Ureter (tissue), 1 donor: ENCODE measurements around the gene PCK2. TPM values are rescaled to one million over a fixed set of nuclear protein-coding genes. Genes with fewer than 3 reads are reported as not detected.
"Not testable (repeated sequence)": the region's sequence is repeated elsewhere in the genome, so short reads cannot be mapped to it uniquely, and the experiment has no call there.

Source experiments
- DNase-seq: peaks from one replicate; pipeline ENCODE4 v3.0.0-alpha.2; 2020; ENCODE audit warnings: low spot score
- total RNA-seq: library from RNA; stranded (reverse); gene quantifications from one replicate; pipeline ENCODE4 v1.2.4, GENCODE V29; 2023
- donor health status: DM: yes; HTN: yes; CAD: no.

PCK2 gene
- total RNA-seq, 1 donor from 2014 or later = 116 TPM

GRCh38 chr14:24095271-24096068 is 1.4 kb downstream of the PCK2 start:
- peak; percentile 68 for DNase-seq

GRCh38 chr14:24096545-24097181 is 2.6 kb downstream of the PCK2 start:
- DNase-seq = no peak

DNA sequence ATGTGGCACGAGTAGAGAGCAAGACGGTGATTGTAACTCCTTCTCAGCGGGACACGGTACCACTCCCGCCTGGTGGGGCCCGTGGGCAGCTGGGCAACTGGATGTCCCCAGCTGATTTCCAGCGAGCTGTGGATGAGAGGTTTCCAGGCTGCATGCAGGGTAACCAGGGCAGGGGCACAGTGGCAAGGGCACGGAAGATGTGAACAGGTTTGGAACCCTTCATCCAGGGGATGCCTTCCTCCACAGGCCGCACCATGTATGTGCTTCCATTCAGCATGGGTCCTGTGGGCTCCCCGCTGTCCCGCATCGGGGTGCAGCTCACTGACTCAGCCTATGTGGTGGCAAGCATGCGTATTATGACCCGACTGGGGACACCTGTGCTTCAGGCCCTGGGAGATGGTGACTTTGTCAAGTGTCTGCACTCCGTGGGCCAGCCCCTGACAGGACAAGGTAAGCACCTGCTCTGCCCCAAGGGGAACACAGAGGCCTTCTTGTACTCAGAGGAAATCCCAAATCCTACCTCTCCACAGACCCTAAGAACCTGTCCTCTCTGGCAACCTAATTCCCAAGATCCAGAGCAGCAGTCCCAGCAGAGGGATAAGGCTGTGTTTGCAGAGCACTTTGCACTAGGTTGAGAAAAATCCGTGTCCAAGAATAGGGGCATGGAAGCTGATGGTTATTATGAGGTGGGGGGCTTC is 4.3 kb downstream of the PCK2 start:
- DNase-seq = no peak

DNA sequence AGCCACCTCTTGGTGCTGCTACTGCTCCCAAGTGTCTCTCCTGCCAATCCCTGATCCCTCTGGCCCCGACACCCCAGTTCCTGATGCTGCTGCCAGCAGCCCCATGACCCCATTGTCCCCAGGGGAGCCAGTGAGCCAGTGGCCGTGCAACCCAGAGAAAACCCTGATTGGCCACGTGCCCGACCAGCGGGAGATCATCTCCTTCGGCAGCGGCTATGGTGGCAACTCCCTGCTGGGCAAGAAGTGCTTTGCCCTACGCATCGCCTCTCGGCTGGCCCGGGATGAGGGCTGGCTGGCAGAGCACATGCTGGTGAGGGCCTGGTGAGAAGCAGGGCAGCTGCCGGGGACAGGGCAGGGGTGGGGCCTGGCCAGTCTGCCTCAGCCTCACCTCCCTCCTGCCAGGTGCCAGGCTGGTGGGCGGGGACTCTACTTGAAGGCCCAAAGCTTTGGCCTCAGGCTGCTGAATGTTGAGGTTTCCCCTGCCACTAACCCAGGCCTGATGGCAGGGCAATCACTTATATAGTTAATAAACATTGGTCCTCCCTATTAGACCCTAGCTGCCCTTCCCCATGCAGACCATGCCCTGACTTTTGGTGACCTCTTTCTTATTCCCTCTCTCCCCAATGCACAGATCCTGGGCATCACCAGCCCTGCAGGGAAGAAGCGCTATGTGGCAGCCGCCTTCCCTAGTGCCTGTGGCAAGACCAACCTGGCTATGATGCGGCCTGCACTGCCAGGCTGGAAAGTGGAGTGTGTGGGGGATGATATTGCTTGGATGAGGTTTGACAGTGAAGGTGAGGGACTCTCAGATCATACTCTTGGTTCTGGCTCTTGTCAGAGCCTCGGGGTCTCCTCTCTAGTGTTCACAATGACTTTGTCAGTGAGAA is 5.1 kb downstream of the PCK2 start:
- DNase-seq = no peak

GRCh38 chr14:24100197-24100981 is 6.3 kb downstream of the PCK2 start:
- DNase-seq = no peak

- no peak for DNase-seq
These were observed 6.9 kb downstream of the PCK2 start for GRCh38 chr14:24100982-24101494.

DNA sequence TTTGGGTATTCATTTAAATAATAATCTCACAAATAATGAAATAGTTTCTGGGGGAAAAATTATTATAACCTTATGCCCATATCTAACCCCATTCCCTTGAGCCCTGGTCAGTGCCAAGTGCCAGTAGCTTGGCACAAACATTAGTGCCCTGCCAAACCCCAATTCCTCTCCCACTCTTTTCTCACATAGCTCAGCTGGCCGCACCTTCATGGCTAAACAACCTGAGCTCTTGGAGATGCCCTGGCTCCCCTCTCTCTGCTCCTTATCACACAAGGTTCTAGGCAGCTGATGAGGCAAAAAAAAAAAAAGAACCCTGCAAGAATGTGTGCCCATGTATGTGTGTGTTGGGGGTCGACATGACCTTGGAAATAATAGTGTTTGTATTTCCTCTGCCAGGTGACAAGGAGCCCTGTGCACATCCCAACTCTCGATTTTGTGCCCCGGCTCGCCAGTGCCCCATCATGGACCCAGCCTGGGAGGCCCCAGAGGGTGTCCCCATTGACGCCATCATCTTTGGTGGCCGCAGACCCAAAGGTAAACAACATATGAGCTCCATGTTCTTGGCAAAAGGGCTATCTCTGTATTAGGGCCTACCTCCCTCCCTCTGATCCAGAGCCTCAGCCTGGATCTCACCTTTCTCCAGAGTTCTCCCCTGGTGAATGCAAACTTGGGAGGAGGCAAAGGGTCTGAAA is 8.4 kb downstream of the PCK2 start:
- DNase-seq = no peak

GRCh38 chr14:24103451-24103850 is 9.3 kb downstream of the PCK2 start:
- DNase-seq = no peak

- DNase-seq = not testable (repeated sequence)
These were observed 11.6 kb downstream of the PCK2 start for GRCh38 chr14:24105609-24106239.

- no peak for DNase-seq
These were observed 12.7 kb downstream of the PCK2 start for GRCh38 chr14:24106672-24107271.

GRCh38 chr14:24108336-24108874 is 14.3 kb downstream of the PCK2 start:
- DNase-seq = no peak

DNA sequence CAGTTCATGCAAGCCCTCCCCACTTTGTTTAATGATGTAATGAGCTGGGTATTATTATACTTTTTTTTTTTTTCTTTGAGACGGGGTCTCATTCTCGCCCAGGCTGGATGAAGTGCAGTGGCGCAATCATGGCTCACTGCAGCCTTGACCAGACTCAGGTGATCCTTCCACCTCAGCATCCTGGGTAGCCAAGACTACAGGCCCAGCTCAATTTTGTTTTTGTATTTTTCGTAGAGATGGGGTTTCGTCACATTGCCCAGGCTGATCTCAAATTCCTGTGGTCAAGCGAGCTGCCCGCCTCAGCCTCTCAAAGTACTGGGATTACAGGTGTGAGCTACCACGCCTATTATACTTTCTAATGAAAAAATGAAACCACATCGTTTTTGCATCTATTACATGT is 15.9 kb downstream of the PCK2 start:
- DNase-seq = no peak

GRCh38 chr14:24110523-24110922 is 16.4 kb downstream of the PCK2 start:
- DNase-seq = no peak

DNA sequence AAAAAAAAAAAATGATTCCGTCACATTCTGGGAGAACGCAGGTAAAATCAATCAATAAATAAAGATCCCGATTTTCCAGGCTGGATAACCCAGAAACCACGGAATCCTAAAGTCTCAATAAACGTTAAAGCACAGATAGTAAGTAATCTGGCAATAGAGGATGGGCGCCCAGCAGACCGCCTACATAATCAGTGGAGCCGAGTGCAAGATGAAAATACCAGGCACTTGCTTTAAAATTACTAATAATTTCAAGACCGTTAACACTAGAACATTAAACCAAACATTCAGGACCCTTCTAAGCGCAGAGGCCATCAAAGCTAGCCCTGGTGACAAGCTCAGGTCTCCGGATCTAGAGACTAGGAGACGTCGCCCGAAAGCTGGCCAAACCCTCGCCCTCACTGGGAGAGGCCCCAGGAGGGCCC is 19.3 kb downstream of the PCK2 start:
- DNase-seq = no peak

GRCh38 chr14:24113801-24114531 is 19.9 kb downstream of the PCK2 start:
- DNase-seq = peak; percentile 89

GRCh38 chr14:24114532-24115421 is 20.7 kb downstream of the PCK2 start, which contains the start of the genes DCAF11 and NRL:
TSS of gene DCAF11 (plus strand) at chr14:24114777. CDS start at chr14:24115595, 818 bp downstream.
TSS of gene NRL (minus strand) at chr14:24114949. CDS start at chr14:24082848, 32,101 bp downstream.
- peak; percentile 99 for DNase-seq
